Measurements from ENCODE around the gene MMD.
"Not testable (repeated sequence)": the region's sequence is repeated elsewhere in the genome, so short reads cannot be mapped to it uniquely, and the experiment has no call there.

Gene MMD

DNA sequence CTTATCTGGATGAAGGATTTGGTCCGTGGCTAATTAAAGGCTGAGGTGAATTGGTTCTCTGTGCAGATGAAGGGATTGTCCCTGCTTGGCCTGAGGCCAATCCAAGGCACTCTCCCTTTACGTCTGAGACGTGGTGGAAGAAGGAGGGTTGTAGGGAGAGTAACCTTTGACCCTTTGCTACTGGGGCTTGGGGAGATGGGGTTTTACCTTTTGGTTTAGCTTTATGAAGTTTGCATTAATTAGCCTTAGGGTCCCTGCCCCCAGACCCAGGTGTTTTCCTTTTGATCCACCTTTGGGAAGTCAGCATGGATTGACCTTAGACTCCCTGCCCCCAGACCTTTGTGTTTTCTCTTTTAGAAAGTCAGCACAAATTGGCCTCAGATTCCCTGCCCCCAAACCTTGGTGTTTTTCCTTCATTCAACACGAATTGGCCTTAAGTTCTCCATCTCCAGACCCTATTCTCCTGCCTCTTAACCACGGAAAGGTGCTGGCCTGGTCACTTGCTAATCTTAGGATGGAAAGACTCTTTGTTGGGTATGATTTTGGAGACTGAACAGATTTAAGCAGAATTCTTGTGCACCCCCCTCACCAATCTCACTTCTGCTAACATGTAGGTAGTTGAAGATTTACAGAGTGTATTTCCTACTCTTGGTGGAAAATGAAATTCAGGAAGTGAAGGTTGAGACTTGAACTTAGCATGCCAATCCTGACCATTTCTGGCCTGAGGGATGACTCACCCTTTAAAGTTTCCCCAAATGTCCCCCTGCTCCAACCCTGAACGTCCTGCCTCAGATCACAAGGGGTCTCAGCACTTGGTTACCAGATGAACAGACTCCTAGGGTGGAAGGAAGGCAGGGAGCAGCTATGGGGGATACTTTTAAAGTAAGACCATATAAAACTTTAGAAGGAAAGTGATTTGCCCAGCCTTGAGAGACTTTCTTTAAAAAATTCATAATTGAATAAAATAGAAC is 23.1 kb upstream of the MMD start:
- DNase-seq (ENCODE audit: low read depth, low spot score), result no peak
- H3K27ac ChIP-seq, result no peak overlapping the region

DNA sequence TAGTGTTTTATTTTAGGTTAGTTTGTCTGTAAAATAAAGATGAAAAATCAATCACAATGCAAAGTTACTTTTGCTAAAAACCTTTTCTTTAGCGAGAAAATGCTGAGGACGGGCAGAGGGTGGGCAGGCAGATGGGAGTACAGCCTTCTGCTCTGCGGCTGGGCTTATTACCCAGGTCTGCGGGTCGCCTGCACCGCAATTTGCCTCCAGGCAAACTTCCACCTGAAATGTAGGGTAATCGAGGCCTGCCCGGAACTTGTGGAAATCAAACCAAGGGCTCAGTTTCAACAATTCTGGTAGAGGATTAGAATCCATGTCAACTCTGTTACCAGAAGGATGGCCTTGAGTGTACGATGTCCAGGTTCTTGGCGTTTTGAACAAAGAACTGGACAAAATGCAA is 22.3 kb upstream of the MMD start:
- H3K27ac ChIP-seq, result no peak overlapping the region
- no peak for DNase-seq (ENCODE audit: low read depth, low spot score)

DNA sequence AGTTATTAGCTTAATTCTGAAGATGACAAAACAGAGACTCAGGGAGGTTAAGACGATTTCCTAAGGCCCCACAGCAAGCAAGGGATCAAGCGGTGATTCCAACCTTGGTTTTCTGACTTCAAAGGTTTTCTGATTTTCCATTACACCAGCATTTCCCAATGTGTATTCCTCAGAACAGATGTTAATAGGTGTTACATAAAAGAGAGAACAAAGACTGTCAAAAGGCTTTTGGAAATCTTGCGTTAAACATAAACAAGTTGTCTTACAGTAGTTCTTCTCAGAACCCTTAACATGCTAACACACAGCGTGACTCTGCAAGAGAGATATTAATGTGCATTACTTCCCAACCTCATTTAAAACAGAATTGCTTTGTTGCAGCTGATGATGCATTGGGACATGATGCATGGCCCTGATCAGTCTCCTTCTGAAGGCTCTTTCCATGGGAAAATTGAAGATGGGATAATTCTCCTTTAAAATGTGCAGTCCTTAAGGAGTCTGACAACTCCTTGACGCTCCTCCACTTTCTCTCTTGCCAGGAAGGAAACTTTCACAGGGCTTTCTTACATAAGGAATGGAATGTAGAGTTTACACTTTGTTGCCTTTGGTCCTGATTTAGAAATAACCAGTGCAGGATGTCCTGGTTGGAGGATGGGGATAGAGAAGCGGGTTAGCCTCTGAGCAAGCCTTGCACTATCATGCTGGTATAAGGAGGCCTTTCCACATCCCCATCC is 21.5 kb upstream of the MMD start:
- H3K27ac ChIP-seq, result no peak overlapping the region
- DNase-seq (ENCODE audit: low read depth, low spot score), result no peak

DNA sequence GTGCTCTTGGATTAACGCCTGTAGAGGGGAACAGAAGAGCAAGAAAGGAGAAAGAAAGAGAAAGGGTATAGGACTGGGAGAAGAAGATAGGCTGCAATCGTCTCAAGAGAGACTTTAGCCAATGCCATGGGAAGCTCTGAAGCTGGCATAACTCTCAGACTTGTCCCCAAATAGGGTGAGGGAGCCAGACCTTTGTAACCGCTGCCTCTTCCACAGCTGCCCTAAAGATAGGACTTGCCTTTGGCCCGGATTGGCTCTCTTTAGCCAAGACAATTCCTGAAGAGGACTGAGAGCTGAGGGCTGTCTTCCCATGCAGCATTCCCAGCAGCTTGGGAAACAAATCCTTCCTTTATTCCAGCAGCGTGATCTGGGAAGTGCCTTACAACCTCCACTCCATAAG is 20.8 kb upstream of the MMD start:
- no peak for DNase-seq (ENCODE audit: low read depth, low spot score)
- no peak overlapping the region for H3K27ac ChIP-seq

DNA sequence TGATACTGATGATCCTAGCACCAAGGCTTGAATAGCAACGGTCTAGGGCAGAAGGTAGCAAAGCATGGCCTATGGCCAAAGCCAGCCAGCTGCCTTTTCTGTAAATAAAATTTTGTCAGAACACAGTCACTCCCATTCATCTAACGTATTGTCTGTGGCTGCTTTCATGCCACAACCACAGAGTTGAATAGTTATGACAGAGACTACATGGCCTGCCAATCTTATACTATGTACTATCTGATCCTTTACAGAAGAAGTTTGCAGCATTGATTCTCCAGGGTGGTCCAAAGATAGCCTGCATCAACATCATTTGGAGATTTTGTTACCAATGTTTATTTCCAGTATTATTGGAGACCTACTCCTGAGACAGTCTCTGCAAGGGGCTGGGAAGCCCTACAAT is 19.9 kb upstream of the MMD start:
- no peak overlapping the region for H3K27ac ChIP-seq
- DNase-seq (ENCODE audit: low read depth, low spot score), result no peak

DNA sequence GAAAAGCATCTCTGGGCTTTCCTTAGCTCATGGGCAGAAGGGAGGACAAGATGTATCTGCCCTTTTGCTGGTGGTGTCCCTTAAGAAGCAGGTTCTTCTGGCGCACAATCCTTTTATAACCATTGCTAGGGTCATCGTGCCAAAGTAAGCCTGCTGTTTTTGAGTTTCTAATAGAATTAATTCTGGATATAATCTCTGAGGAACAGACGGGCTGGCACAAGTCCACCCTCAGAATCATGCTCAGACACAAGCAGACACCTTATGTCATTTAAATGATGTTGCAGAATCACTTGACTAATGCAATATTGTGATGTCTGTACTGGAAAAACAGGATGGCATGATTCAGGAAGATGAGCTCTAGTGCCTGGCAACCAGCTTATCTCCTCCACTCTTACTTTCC is 18.8 kb upstream of the MMD start:
- DNase-seq (ENCODE audit: low read depth, low spot score), result no peak

DNA sequence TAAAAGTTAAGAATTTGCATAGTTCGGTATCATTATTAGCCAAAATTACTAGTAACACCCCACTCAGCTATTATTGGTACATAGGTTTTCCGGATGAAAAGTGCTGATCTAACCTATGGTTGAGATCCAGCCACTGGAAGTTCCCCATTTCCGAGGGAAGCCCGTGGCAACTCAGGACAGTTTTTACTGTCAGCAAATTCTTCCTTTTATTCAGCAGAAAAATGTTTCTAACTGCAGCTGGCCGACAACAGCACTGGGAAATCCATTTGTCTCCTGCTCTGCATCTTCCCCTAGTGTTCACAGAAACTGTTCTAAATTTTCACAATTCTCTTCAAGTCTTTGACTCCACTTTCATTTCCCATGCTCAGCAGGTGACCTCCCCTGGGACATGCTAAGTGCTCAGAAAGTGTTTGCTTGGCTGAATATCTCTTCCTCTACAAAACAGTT is 15.5 kb upstream of the MMD start:
- H3K27ac ChIP-seq, result no peak overlapping the region
- DNase-seq (ENCODE audit: low read depth, low spot score), result no peak

More for the DNA sequence above, 18.8 kb upstream of the MMD start:
- no peak overlapping the region for H3K27ac ChIP-seq

DNA sequence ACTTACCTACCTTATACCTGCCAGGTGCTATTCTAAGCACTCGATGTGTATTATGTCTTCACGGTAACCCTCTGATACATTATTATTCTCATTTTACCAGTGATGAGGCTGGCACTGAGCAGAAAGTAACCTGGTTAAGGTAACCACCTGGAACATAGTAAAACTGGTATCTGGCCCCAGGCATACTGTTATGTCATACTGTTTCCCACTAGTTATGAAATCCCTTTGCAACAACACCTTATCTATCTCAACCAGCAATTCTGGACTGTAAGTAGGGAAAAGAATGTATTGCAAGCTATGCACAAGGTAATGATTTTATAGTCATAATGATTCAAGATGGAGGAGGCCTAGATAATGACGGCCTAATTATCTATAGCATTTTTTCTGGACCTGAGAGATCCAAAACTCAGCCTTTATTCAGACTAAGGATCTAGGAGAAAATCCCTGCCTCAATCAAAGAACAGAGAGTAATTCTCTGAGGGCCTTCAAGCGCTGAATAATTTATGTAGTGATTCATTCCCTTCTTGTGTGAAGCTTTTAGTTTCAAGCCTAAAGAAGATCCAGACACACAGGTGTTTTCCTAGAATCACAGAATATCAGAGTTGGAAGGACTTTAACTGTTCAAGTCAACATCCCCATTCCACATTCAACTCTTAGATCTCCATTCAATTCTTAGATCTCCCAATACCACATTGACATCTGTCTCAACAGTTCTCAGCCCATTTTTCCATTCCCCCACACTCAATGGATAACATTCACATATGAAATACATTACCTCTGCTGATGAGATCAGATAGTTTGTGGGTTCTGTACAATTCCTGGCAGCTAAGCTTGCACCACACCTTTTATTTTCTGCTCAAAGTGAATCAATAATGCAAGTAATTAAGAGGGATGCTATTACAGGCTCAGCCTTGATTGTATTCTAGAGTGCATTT is 14.9 kb upstream of the MMD start:
- no peak for DNase-seq (ENCODE audit: low read depth, low spot score)
- H3K27ac ChIP-seq, result no peak overlapping the region

DNA sequence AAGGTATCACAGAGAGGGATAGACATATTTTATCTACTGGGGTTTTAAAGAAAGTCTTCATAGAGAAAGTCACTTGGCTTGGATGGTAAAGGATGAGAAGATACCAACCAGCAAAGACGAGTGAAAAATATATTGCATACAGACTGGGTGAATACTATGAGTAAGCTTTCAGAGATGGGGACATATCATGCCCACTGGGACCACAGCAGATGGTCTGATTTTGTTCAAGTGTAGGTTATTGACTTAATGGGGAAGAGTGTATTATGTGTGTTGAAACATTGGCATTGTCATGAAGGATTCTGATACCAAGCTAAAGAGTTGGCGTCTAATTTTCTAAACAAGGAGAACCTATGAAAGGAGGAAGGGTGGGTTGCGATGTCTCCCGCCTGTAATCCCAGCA is 13.8 kb upstream of the MMD start:
- H3K27ac ChIP-seq, result no peak overlapping the region
- no peak for DNase-seq (ENCODE audit: low read depth, low spot score)

DNA sequence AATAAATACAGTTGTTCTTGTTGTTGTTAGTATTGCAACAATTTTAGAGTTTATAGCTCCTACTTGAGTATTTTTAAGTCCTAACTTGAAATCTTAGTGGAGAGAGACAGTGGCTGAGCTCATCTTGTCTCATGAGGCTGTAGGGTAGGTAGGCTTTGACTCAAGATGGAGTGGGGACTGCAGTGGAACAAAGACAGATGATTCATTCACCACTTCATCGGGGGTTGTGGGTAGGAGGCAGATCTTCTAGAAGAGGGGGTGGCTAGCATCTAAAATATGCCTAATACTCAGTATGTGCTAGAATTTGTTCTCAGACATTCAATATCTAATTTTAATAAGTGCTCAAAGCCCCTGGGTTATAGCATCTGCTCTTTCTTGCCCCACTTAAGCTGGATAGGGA is 13.1 kb upstream of the MMD start:
- DNase-seq (ENCODE audit: low read depth, low spot score), result no peak
- H3K27ac ChIP-seq, result peak overlapping the region; percentile 91

DNA sequence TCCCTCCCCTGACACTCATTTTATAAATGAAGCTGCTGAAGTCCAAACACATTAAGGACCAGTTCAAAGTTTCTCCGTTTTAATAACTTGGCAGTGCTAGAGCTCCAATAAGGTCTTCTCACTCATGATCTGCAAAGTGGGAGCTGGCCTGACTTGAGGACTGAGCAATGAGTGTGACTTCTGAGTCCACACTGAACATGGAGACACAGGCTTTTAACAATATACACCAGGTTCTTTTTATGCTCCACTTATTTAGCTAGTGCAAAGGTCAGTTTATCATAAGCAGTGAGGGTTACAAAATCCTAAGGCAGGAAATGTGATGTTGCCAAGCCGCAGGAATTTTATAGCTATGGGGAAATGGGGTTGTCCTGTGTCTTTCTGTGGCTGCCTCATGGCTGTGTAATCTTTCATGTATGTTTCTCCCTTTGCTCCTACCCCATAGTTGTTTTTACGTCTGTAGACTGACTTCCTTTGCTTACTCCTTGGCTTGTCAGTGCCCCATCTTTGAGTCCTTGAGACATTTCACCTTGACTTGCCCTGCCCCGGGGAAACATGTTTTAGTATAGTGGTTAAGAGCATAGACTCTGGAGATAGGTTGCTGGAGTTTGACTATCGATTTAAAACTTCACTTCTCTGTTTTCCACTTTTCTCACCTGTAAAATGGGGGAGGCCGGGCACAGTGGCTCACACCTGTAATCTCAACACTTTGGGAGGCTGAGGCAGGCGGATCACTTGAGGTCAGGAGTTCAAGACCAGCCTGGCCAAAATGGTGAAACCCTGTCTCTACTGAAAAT is 12.2 kb upstream of the MMD start:
- peak overlapping the region; percentile 91 for H3K27ac ChIP-seq
- DNase-seq (ENCODE audit: low read depth, low spot score), result peak; percentile 86

DNA sequence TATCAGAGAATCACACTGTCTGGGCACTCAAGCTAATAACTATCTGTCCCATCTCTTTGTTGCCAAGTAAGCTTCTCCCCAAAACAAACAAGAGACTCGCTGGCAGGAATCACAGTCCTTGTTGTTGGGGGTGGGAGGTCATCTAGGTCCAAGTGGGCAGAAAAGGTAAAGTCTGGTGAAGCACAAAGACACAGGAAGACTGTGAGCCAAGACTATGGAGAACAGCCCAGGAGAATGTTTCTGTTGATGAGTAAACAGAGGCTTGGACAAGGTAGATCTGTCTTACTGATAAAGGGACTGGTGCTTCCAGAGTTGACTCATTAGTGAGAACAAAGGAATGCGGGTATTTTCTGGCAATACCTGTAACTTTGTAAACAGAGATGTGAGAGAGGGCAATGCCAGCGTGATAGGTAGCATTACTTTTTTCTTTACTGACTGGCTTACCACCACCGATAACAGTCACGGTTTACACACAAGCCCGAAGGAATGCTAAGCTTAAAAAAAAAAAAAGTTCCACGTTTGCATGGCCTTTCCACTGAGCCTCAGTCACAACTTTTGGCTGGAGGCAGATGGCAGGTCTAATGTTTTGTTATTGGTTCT is 11.5 kb upstream of the MMD start:
- peak; percentile 99 for DNase-seq (ENCODE audit: low read depth, low spot score)
- H3K27ac ChIP-seq, result peak overlapping the region; percentile 91

DNA sequence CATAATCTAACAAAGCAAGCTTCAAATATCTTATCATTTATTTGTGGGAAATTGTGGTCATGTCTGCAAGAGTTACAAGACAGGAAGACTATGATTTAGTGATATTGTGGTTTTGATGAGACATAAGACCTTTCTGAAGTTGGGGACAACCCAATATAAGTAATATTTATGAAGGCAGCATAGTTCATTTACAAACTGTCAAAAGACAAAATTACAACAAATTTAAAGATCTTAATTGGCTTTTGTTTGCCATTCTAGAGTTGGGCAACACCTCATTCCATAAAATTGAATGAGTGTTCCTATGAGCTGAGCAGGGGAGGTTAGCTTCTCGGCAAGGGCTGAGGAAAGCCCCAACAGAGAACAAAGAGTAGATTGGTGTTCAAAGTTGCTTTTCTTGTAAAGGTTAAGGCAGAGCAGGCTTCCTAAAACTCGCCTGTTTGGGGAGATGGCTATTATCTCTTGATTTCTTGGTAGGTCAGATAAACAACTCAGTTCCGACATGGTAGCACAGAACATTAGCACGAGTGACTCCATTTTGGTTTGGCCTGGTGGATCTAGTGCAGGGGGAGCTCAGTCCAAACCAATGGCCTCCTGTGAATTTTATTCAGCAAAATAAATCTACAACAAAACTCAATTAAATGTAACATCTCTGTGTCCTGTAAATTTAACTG is 10.9 kb upstream of the MMD start:
- no peak for DNase-seq (ENCODE audit: low read depth, low spot score)

DNA sequence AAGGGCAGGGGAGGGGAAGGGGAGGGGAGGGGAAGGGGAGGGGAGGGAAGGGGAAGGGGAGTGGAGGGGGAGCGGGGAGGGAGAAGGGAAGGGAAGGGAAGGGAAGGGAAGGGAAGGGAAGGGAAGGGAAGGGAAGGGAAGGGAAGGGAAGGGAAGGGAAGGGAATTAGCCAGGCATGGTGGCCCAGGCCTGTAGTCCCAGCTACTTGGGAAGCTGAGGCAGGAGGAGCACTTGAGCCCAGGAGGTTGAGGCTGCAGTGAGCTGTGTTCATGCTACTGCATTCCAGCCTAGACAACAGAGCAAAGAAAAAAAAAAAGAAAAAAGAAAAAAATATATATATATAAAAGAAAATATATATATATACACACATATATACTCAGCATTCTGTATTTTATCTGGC is 10.3 kb upstream of the MMD start:
- not testable (repeated sequence) for DNase-seq (ENCODE audit: low read depth, low spot score)

More for the DNA sequence above, 10.9 kb upstream of the MMD start:
- H3K27ac ChIP-seq, result peak overlapping the region; percentile 91

DNA sequence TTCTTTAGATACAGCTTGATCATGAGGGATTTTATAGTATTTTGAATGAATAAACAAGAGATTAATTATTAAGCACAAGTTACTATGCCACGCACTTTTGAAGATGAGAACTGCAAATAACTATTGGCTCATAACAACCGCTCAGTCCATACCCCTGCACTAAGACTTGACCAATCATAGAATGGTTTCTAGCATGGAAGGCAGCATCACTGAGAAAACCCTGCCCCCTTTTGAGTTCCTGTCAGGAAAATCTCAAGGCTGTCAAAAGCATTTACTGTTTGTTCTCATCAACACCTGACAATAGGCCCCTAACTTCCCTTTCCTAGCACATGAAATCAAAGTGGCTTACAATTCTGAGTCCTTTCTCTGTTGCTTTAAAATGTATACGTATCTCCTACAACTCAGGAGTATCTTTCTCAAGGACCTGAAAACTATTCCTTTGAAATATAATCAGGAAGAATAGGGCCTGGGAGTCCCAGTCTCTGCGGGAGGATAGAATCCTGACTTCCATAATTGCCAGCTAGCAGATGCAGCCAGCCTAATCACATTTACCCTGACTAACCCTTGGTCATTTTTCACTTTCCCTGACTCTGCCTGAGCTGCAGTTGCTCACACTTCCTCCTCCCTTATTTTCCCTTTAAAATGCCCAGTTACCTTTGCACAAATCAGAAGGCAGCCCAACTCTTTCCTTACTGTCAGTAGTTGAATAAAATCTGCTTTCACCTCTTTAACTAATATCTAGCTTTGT is 9.1 kb upstream of the MMD start:
- no peak for DNase-seq (ENCODE audit: low read depth, low spot score)
- peak overlapping the region; percentile 4 for H3K27ac ChIP-seq

More for the DNA sequence above, 10.3 kb upstream of the MMD start:
- not testable (repeated sequence) for H3K27ac ChIP-seq

DNA sequence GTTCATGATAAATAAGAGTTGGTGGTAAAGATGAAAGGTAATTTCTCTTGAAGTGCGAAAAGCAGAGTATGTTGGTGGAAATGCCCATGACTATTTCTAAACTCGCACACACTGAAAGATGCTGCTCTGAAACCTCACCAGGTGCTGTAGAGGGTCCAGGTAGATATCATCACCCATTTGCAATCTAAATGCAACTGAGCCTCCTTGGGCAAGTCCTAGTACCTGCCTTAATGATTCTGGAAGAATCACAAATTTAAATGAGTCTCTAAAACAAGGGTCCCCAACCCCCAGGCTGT is 5.9 kb upstream of the MMD start:
- DNase-seq (ENCODE audit: low read depth, low spot score), result no peak
- no peak overlapping the region for H3K27ac ChIP-seq

DNA sequence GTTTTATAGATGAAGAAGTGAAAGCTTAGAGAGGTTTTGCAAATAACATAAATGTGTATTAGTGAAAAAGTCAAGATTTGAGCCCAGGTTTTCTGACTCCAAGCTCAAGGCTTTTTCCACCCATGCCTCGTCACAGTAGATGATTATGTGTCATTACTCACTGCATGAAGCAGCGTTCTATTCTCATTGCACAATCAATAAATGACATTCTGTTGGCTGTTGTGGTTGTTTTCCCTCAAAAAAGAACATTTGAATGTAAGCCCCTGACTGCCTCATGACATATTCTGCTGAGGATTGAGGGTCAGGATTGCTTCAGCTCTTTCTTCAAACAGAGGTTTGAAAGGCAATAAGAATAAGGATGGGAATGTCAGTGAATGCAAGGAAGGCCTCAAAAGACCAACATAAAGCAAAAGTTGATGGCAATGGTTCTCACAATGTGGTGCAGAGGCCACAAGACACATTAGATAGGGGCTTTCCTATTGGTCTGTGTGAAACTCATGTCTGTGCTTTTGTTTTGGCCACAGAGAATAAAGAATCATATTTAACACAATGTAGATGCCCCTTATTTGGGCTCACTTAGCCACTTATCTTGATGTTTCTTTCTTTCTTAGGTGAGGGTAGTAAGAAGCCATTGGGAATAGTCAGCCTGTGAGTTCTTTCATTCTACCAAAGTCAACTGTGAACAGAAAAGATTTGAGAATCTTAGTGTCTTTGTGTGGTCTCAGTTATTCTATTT is 5.4 kb upstream of the MMD start:
- no peak overlapping the region for H3K27ac ChIP-seq
- no peak for DNase-seq (ENCODE audit: low read depth, low spot score)
